ENCODE data around the gene TBC1D25. TPM values are rescaled to one million over a fixed set of nuclear protein-coding genes. Genes with fewer than 3 reads are reported as not detected.
A peak's percentile ranks its signal among the peaks of the same experiment; 100 is the strongest.
"Not testable (repeated sequence)": the region's sequence is repeated elsewhere in the genome, so short reads cannot be mapped to it uniquely, and the experiment has no call there.

Gene TBC1D25
- total RNA-seq, 1 donor from 2014 or later, result 4.9 TPM

DNA sequence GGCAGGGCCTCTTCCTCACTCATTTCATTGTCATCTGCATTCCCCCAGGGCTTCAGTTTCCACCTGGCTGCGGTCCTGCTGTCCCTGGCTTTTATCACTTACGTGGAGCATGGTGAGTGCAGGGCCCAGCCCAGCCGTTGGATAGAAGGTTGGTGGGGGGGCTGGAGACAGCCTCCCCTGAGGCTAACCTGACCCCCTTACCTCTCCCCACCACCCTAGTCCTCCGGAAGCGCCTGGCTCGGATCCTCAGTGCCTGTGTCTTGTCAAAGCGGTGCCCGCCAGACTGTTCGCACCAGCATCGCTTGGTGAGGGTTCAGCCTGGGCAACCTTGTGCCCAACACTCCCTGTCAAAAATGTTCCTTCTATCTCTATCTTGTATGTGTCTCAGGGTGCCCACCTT lies 23.7 kb upstream of the TBC1D25 start:
- FAIRE-seq (no peak), DNase-seq (ENCODE audit: low spot score in 2 of 2) (no peak)

DNA sequence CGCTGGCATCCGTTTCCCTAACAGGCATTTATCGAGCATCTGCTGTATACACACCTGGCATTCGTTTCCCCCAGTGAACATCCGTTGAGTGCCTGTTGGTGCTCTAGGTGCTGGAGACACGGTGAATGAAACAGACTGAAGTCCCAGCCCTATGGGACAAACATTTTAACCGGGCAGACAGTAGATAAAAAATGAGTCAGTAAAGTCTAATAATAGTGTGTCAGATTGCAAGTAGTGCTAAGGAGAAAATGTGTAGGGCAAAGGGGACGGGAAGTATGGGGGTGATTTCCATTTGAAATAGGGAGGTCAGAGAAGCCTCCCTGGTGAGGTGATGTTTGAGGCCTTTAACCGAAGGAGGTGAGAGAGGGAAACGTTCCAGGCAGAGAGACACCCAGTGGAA lies 23.2 kb upstream of the TBC1D25 start:
- FAIRE-seq (no peak), DNase-seq (ENCODE audit: low spot score in 2 of 2) (no peak)

DNA sequence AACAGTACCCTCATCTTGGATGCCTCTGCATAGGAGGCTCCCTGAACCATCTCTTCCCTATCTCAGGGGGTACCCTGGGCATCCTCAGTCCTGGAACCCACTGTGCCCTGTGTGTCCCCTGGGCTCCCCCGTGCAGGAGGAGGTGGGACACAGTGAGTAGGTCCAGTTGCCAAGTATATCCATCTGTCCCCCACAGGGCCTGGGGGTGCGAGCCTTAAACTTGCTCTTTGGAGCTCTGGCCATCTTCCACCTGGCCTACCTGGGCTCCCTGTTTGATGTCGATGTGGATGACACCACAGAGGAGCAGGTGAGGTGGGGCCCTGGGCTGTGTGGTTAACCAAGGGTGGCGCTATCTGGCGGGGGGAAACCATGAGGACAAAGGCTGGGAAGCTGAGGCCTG lies 22.5 kb upstream of the TBC1D25 start:
- no peak for DNase-seq (ENCODE audit: low spot score in 2 of 2)
- no peak for FAIRE-seq

DNA sequence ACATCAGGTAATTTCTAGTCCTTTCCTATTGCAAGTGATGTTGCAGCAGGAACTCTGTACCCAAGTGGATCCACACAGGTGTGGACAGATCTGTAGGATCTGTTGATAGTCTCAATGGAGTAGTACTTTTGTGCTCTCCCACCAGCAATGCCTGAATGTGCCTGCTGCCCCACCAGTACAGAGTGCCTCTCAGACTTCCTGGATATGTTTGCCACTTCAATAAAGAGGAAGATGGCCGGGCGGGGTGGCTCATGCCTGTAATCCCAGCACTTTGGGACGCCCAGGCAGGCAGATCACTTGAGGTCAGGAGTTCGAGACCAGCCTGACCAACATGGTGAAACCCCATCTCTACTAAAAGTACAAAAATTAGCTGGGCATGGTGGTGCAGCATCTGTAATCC lies 20.0 kb upstream of the TBC1D25 start:
- DNase-seq (ENCODE audit: low spot score in 2 of 2); FAIRE-seq: not testable (repeated sequence)

DNA sequence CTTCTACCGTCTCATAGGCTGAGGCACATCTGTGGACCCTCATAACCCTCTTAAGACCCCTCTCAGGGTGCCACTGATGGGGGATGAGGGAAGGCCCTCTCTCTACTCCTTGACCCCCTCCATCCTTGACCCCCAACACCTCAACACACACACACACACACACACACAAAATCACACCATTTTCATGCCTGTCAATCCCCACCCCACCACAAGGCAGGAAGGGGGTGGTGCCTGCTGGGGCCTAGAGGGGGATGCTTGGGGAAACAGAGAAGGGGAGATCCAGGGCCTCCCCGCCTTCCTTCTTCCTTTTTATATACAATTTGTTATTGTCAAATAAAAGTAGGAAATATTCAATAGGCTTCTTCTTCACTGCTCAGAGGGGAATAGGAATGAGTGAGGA lies 19.1 kb upstream of the TBC1D25 start:
- DNase-seq (ENCODE audit: low spot score in 2 of 2), result no peak
- FAIRE-seq, result no peak

DNA sequence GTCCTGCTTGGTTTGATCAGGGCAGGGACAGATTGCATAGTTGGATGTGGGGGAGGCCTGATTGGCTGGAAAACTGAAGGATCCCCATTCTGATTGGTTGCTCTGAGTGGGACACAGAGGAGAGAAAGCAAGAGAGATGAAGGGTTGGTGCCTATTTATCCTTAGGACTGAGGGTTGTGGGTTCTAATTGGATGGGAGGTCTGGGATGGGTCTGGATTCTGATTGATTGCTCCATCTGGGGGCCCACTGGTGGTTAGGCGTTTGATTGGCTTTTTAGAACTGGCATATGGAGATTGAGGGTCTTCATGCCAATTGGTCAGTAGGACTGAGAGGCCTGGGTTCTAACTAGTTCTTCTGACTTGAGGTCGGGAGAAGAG lies 18.6 kb upstream of the TBC1D25 start:
- DNase-seq (ENCODE audit: low spot score in 2 of 2) (no peak), FAIRE-seq (no peak)

DNA sequence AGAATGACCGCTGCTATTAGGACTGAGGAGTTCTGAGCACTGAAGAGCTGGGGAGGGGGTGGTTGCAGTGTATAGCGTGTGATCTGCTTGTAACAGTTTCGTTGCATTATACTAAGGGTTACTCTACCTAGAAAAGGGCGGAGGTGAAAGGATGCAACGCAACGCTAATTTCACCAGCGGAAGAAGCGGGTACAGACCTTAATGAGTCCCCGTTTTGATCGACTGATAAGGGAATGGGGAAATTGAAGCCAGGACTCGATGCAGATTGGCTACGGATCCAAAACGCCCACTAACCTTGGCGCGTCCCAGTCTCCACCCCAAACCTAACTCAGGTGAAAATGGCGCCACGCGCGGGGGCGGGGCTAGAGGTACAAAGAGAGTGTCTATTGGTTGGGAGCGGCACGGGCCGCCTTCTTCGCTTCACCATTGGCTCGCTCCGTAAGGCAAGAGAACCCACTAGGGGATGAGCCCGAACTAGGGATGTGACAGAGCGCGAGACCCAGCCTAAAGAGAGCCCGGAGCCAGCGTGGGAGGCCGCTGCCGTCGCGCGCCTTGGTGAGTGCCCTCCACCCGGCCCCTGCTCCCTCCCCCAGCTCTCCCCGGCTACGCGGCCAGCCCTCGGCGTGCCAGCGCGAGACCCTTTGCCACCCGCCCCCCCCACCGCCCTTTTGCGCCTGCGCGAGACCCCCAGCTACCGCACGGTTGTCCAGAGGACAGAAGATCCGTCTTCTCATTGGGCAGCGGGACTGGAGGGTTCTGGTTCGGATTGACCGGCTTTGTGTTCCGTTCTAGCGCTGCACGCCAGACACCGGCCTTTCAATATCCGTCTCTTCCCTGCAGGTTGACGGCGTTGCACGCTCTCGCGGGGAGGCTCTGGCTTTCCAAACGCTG lies 17.9 kb upstream of the TBC1D25 start, which contains the start of gene EBP:
Gene EBP (plus strand): TSS at position 456 of the 891 bp plus-strand sequence. CDS start 1,964 bp downstream, outside the sequence.
- DNase-seq (ENCODE audit: low spot score in 2 of 2), result peak; percentile 76 to 85
- FAIRE-seq, result no peak

DNA sequence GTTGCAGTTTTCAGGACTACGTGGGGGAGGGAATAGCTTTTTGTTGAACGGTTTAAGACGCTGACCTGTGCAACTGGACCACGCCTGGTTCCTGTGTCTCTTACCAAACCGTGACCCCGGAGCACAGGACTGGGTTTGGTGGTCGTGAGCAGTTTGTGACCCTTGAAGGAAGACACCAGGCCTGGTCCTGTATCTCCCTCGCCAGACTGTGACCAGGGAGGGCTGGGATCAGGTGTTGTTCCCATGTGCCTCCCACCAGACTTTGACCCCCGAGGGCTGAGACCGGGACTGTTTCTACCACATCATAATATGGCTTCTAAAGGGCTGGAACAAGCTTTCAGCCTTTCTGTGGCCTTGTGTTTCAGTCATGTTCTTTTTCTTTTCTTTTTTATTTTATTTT lies 17.2 kb upstream of the TBC1D25 start:
- no peak for FAIRE-seq
- no peak for DNase-seq (ENCODE audit: low spot score in 2 of 2)

DNA sequence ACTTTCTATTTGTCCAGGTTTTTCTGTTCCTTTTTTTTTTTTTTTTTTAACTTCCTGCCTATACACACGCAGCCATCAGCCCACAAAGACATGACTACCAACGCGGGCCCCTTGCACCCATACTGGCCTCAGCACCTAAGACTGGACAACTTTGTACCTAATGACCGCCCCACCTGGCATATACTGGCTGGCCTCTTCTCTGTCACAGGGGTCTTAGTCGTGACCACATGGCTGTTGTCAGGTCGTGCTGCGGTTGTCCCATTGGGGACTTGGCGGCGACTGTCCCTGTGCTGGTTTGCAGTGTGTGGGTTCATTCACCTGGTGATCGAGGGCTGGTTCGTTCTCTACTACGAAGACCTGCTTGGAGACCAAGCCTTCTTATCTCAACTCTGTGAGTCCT lies 15.8 kb upstream of the TBC1D25 start:
- FAIRE-seq, result no peak
- DNase-seq (ENCODE audit: low spot score in 2 of 2), result no peak

DNA sequence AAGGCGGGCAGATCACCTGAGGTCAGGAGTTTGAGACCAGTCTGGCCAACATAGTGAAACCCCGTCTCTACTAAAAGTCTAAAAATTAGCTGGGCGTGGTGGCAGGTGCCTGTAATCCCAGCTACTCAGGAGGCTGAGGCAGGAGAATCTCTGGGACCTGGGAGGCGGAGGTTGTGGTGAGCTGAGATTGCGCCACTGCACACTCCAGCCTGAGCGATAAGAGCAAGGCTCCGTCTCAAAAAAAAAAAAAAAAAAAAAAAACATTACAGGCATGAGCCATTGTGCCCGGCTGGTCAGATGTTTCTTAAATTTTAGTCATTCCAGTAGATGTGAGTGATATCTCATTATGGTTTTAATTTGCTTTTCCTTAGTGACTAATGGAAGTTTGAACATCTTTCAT lies 13.7 kb upstream of the TBC1D25 start:
- DNase-seq (ENCODE audit: low spot score in 2 of 2); FAIRE-seq: not testable (repeated sequence)

DNA sequence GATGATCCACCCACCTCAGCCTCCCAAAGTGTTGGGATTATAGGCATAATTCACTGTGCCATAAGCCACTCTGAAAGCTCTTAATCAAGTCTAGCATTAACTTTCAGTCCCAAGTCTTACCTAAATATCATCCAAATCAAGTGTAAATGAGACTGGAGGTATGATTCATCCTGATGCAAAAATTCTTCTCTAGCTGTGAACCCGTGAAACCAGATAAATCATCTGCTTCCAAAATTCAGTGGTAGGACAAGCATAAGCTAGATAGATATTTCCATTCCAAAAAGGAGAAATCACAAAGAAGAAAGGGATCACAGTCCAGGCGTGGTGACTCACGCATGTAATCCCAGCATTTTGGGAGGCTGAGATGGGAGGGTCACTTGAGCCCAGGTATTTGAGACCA lies 8.8 kb upstream of the TBC1D25 start:
- FAIRE-seq (no peak), DNase-seq (ENCODE audit: low spot score in 2 of 2) (no peak)

DNA sequence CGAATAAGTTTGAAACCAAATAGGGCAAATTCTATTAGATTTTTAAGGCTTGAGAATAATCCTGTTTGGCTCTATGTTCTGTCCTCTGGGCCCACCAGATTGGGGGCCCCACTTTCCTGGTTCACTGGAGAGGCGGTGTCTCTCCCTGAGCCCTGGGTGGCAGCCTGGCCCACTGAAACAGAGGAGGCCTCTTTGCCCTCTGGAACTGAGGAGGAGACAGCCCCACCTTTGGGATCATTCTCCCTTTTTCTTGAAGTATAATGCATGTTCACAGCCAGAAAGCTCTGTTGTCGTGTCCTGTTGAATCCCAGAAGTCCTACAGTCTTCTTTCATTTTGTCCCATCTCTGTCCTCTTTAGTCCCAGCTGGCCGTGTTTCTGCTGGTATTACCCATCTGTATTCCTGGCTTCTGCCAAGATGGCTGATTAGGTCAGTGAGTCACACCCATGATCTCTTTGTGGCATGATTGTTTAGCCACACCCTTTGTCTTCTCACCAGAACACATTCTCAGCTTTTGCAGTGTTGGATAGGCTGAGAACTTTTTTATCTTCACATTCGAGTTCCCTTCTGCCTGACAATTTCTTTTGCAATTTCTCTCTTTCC lies 8.1 kb upstream of the TBC1D25 start:
- no peak for FAIRE-seq
- DNase-seq (ENCODE audit: low spot score in 2 of 2), result no peak

DNA sequence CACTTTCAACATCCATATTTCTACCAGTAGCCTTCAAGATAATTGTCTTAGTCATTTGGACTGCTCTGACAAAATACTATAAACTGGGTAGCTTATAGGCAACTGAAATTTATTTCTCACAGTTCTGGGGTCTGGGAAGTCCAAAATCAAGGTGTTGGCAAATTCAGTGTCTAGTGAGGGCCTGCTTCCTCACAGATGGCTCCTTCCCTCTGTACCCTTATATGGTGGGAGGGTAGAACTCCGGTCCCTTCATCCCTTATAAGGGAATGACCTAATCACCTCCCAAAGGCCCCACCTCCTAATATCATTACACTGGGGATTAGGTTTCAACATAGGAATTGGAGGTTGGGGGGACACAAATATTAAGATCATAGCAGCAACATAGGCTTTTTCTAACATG lies 7.4 kb upstream of the TBC1D25 start:
- DNase-seq (ENCODE audit: low spot score in 2 of 2) (no peak), FAIRE-seq (no peak)

DNA sequence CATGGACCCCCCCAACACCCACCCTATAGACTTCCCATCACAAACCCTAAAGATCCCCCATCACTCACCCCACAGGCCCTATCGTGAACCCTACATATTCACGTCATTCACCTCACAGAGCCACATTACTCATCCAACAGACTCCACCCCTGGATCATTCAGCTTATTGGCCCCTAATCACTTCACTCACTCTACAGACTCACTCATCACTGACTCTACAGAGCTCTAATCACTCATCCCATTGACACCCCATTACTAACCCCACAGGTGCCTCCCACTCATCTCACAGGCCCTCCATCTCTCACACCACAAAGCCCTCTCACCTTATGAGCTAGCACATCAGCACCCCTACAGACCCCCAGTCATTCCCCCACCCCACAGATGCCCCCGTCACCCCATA lies 6.3 kb upstream of the TBC1D25 start:
- DNase-seq (ENCODE audit: low spot score in 2 of 2) (no peak), FAIRE-seq (no peak)

DNA sequence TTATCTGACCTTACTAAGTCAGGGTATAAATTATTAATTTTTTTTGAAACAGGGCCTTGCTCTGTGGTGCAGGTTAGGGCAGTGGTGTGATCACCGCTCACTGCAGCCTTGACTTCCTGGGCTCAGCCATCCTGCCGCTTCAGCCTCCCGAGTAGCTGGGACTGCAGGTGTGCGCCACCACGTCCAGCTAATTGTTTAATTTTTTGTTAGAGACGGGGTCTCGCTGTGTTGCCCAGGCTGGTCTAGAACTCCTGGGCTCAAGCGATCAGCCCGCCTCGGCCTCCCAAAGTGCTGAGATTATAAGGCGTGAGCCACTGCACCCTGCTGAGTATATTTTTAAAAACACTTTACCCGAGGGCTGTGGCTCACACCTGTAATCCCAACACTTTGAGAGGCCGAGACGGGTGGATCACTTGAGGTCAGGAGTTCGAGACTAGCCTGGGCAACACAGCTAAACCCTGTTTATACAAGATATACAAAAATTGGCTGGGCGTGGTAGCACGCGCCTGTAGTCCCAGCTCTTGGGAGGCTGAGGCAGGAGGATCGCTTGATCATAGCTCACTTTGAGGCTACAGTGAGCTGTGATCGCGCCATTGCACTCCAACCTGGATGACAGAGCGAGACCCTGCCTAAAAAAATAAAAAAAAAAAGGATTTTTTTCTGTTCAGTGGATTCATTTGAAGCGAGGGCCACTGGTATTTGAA lies 721 bp upstream of the TBC1D25 start:
- FAIRE-seq (no peak), DNase-seq (ENCODE audit: low spot score in 2 of 2) (no peak)

DNA sequence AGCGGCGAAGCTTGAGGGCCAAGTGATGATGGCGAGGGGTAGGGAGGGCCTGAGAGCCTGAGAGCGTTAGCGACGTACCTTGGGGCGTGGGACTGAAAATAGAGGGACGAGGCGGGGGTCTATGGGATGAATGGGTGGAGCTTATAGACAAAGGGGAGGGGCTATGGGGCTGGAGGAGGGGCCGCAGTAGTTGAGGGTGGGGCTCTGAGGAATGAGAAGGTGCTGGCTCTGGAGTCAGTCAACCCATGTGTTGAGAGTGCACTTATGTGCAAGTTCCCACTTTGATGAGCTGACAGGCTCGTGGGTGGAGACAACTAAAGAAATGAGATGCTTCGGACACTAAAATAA lies 488 bp downstream of the TBC1D25 start:
- peak in 1 of 2 donors; percentile 35 for DNase-seq (ENCODE audit: low spot score in 2 of 2)
- FAIRE-seq, result no peak

DNA sequence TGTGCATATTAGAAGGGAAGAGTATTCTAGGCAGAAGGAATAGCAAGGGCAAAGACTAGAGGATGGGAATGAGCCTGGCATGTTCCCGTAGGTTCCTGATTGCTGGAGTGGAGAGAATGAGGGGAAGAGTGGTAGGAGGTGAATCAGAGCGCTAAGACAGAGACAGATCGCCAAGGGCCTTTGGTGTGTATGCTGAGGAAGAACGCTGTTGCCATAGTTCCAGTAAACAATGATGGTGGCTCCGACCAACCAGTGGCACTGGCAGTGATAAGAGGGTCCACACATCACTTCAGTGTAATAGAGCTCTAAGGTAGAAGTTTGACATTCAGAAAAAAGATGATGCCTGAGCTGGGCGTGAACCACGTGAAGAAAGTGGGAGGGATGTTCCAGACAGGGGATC lies 966 bp downstream of the TBC1D25 start:
- no peak for FAIRE-seq
- DNase-seq (ENCODE audit: low spot score in 2 of 2), result no peak

DNA sequence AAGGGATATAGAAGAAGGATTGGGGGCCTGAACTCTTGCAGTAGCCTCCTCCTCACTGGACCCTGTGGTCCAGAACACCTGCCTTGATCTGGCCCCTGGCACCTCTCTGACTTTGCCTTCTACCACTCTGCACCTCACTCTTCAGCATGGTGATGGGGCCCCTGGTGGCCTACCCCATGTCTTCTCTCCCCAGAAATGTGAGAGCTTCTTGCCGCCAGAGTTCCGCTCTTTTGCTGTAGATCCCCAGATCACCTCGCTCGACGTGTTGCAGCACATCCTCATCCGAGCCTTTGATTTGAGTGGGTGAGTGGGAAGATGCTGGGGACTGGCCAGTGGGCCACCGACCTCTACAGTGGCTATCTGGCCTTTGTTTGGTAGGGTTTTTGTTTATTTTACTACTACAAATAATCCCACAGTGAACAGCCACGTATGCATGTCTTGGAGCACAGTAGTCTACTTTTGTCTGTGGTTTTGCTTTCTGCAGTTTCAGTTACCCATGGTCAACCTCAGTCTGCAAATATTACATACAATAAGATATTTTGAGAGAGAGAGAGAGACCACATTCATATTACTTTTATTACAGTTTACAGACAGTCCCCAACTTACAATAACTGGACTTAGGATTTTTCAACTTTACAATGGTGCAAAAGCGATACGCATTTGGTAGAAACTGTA lies 1.8 kb downstream of the TBC1D25 start:
- DNase-seq (ENCODE audit: low spot score in 2 of 2), result no peak
- FAIRE-seq, result no peak

DNA sequence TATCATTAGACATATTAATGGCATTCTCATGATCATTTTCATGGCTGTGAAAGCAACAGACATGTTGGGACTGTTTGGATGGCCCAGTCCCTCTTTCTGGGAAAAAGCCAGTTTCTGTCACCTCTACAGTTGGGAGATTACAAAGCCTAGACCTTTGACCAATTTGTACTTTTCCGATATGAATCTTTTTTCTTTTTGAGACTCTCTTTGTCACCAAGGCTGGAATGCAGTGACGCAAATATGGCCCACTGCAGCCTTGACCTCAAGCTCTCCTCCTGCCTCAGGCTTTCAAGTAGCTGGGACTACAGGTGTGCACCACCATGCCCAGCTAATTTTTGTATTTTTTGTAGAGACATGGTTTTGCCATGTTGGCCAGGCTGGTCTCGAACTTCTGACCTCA lies 9.4 kb downstream of the TBC1D25 start:
- DNase-seq (ENCODE audit: low spot score in 2 of 2), result no peak
- FAIRE-seq, result no peak

DNA sequence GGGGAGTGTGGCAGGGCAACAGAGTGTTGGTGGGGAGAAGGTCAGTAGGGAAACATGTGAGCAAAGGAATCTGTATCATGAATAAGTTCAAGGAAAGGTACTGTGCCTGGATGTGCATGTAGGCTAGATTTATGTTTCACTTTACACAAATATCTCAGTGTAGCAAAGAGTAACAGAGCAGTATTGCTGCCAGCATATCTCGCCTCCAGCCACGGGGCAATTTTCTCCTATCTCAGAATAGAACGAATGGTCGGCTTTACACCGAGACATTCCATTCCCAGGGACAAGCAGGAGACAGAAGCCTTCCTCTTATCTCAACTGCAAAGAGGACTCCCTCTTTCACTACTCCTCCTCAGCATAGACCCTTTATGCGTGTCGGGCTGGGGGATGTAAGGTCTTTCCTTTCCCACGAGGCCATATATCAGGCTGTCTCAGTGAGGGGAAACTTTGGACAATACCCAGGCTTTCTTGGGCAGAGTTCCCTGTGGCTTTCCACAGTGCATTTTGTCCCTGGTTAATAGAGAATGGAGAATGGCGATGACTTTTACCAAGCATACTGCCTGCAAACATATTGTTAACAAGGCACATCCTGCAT lies 16.3 kb downstream of the TBC1D25 start:
- FAIRE-seq; DNase-seq (ENCODE audit: low spot score in 2 of 2): not testable (repeated sequence)

DNA sequence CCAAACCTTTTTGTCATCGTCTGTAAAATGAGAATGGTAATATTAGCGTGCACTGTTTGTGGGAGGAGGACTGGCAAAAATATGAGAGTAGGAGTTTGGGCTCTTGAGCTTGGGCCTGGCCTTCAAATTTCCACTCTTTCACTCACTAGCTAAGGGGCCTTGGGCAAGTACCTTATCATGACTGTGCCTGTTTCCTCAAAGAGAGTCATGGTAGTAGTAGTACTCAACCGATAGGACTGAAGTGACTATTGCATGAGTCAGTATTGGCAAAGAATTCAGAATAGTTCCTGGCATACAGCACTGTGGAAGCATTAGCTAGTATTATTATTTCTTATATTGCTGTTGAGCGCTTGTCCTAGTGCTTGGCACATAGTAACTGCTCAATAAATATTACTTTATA lies 18.8 kb downstream of the TBC1D25 start:
- FAIRE-seq (no peak), DNase-seq (ENCODE audit: low spot score in 2 of 2) (no peak)

All from frontal cortex (tissue), 4 donors.